ENCODE results near the gene ADGRG6.

The ADGRG6 gene

GRCh38 chr6:142276256-142276655, 25.6 kb upstream of the ADGRG6 start:
- no peak for DNase-seq
- no peak overlapping the region for H3K9ac ChIP-seq (ENCODE audit: low read length)

GRCh38 chr6:142279350-142280180, 22.2 kb upstream of the ADGRG6 start:
- Histone ChIP-seq H3K9me3 (replicated peaks; ENCODE audit: insufficient read depth, low read length) (no peaks in the 10 kb centered on the region), H3K27me3 (replicated peaks; ENCODE audit: insufficient read depth, low read length) (no peaks in the 10 kb centered on the region), H3K4me2 (ENCODE audit: low read depth, low read length) (no peak overlapping the region), H3K9ac (ENCODE audit: low read length) (no peak overlapping the region), H3K4me3 (ENCODE audit: low read length) (no peak overlapping the region), H3K9me2 (replicated peaks; ENCODE audit: insufficient read depth, low read length) (no peaks in the 10 kb centered on the region), H3F3A (ENCODE audit: insufficient read depth, low read length) (no peaks in the 10 kb centered on the region), H3K4me1 (ENCODE audit: low read length) (no peaks in the 10 kb centered on the region), H3K27ac (ENCODE audit: low read length) (no peak overlapping the region), H4K20me1 (ENCODE audit: insufficient read depth, low read length) (no peaks in the 10 kb centered on the region), H2AFZ (ENCODE audit: low read length) (no peak overlapping the region), H3K79me2 (ENCODE audit: low read length) (no peaks in the 10 kb centered on the region), H3K36me3 (replicated peaks; ENCODE audit: insufficient read depth, low read length) (no peaks in the 10 kb centered on the region)
- no peak for DNase-seq
- no peak for TF ChIP-seq EZH2 (optimal IDR thresholded peaks at IDR 0.05; ENCODE audit: low read depth, low read length)
- TF ChIP-seq CTCF (IDR thresholded peaks at IDR 0.05; ENCODE audit: low read length) = no peak
- TF ChIP-seq EZH2phosphoT487 (IDR thresholded peaks at IDR 0.05; ENCODE audit: low read length) = no peak

More at GRCh38 chr6:142276256-142276655, 25.6 kb upstream of the ADGRG6 start:
- Histone ChIP-seq H3K9me3 (replicated peaks; ENCODE audit: insufficient read depth, low read length) (no peaks in the 10 kb centered on the region), H3K4me3 (ENCODE audit: low read length) (no peak overlapping the region), H3F3A (ENCODE audit: insufficient read depth, low read length) (no peaks in the 10 kb centered on the region), H3K4me2 (ENCODE audit: low read depth, low read length) (no peak overlapping the region), H3K4me1 (ENCODE audit: low read length) (no peaks in the 10 kb centered on the region), H3K27me3 (replicated peaks; ENCODE audit: insufficient read depth, low read length) (no peaks in the 10 kb centered on the region), H3K79me2 (ENCODE audit: low read length) (no peaks in the 10 kb centered on the region), H3K36me3 (replicated peaks; ENCODE audit: insufficient read depth, low read length) (no peaks in the 10 kb centered on the region), H3K27ac (ENCODE audit: low read length) (no peak overlapping the region), H3K9me2 (replicated peaks; ENCODE audit: insufficient read depth, low read length) (no peaks in the 10 kb centered on the region), H2AFZ (ENCODE audit: low read length) (no peak overlapping the region), H4K20me1 (ENCODE audit: insufficient read depth, low read length) (no peaks in the 10 kb centered on the region)
- TF ChIP-seq EZH2phosphoT487 (IDR thresholded peaks at IDR 0.05; ENCODE audit: low read length) (no peak), CTCF (IDR thresholded peaks at IDR 0.05; ENCODE audit: low read length) (no peak), EZH2 (optimal IDR thresholded peaks at IDR 0.05; ENCODE audit: low read depth, low read length) (no peak)

GRCh38 chr6:142280265-142280664, 21.5 kb upstream of the ADGRG6 start:
- Histone ChIP-seq H3K4me1 (ENCODE audit: low read length) (no peaks in the 10 kb centered on the region), H4K20me1 (ENCODE audit: insufficient read depth, low read length) (no peaks in the 10 kb centered on the region), H3K4me2 (ENCODE audit: low read depth, low read length) (no peak overlapping the region), H3K27ac (ENCODE audit: low read length) (no peak overlapping the region), H3K9me2 (replicated peaks; ENCODE audit: insufficient read depth, low read length) (no peaks in the 10 kb centered on the region), H3K79me2 (ENCODE audit: low read length) (no peaks in the 10 kb centered on the region), H3K9me3 (replicated peaks; ENCODE audit: insufficient read depth, low read length) (no peaks in the 10 kb centered on the region), H3K9ac (ENCODE audit: low read length) (no peak overlapping the region), H3K36me3 (replicated peaks; ENCODE audit: insufficient read depth, low read length) (no peaks in the 10 kb centered on the region), H3K4me3 (ENCODE audit: low read length) (no peak overlapping the region), H2AFZ (ENCODE audit: low read length) (no peak overlapping the region), H3F3A (ENCODE audit: insufficient read depth, low read length) (no peaks in the 10 kb centered on the region), H3K27me3 (replicated peaks; ENCODE audit: insufficient read depth, low read length) (no peaks in the 10 kb centered on the region)
- no peak for DNase-seq
- no peak for TF ChIP-seq EZH2phosphoT487 (IDR thresholded peaks at IDR 0.05; ENCODE audit: low read length)
- no peak for TF ChIP-seq EZH2 (optimal IDR thresholded peaks at IDR 0.05; ENCODE audit: low read depth, low read length)
- TF ChIP-seq CTCF (IDR thresholded peaks at IDR 0.05; ENCODE audit: low read length) = no peak

All from MM.1S (cell line).